HG02678 (cell line): ENCODE results near the gene DNAH14.

ENCODE experiments used
- ATAC-seq: cut with Tn5 transposase; IDR thresholded peaks from one replicate; pipeline ENCODE4 v1.9.1; 2021; ENCODE audit warnings: mild to moderate bottlenecking, moderate library complexity; ENCODE audit not compliant: unreplicated experiment

DNAH14 gene

GRCh38 chr1:225426395-225427234 lies 497.1 kb downstream of the DNAH14 start:
- ATAC-seq = peak; percentile 18

GRCh38 chr1:225427235-225428067 lies 498.0 kb downstream of the DNAH14 start, which contains the start of gene LBR:
TSS of gene LBR (minus strand) at chr1:225428038. CDS start at chr1:225424075, 3,963 bp downstream.
- peak; percentile 35 for ATAC-seq

DNA sequence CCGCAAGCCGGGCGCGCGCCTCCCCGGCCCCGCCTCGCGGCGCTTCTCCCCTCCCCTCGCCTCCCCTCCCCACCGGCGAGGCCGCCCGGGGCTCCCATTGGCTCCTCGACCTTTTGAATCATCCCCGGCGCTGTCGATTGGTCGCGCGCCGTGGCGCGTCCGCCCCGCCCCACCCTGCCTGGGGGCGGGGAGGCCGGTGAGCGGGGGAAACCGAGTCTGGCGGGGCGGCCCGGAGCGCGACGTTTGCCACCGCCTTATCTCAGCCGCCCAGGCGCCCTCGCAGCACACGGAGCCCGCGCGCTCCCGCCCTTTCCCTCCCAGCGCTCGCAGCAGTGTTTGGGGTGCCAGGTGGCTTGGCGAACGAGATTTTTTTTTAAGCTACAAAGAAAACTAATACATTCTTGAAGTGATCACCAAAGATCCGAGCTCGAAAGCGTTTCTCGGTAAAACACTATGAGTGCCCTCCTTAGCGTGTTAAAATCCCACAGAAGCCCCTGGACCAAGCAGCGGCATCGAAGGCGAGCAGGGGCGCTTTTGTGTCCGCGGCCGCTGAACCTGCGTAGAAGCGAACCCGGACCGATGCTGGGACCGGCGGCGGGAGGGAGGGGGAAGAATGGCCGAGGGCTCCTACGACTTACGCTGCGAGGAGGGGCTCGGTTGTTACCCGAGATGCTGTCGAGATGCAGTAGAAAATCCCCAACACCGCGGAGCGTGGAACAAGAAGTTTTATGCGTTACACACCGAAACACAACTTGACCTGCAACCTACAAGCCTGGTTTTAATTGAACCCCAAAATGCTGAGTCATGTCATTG lies 498.8 kb downstream of the DNAH14 start:
- peak; percentile 89 for ATAC-seq

DNA sequence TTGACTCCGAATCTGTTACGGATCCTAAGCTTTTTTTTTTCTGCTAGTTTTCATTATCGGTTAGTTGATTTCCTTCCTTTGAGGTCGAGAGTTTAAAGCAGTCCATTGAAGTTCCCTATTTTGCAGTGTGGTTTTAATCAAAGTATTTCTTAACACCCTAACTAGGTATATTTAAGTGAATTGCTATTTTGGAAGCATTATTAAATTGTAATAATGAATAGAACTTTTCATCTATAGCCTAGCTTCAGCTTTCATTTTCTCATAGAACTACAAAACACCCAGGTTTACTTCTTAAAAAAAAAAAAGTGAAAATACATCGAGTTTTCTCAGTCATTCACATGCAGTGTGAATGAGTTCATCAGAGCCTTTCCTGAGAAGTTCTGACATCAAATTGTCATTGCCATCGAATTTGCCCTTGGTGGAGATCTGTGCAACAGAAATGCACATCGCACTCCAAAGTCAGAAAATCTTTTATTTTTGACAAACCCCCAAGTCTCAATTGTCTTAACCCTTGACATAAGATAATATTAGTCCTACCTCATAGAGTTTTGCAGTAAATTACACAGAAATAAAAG lies 499.5 kb downstream of the DNAH14 start:
- ATAC-seq = no peak

DNA sequence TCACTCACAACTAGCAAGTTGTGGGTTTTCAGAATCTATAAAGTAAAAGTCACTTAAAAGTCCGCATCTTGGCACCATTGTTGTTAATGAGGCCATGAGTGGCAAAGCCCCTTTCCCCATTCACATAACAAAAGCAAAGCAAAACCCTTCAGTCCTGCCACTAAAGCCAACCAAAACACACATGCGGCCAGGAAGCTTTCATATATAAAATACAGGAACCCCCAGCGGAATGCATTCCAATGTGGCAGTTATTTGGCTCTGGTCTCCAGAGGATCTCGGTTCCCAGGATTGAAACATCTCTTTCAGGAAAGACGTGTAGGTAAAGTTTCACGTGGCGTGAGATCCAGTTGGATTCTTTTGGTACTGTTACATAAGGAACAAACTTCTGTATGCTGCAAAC lies 500.8 kb downstream of the DNAH14 start:
- ATAC-seq = no peak

GRCh38 chr1:225431081-225431863 lies 501.8 kb downstream of the DNAH14 start:
- no peak for ATAC-seq

GRCh38 chr1:225434046-225434445 lies 504.6 kb downstream of the DNAH14 start:
- ATAC-seq = no peak

- no peak for ATAC-seq
These were observed 505.6 kb downstream of the DNAH14 start for GRCh38 chr1:225435076-225435475.

DNA sequence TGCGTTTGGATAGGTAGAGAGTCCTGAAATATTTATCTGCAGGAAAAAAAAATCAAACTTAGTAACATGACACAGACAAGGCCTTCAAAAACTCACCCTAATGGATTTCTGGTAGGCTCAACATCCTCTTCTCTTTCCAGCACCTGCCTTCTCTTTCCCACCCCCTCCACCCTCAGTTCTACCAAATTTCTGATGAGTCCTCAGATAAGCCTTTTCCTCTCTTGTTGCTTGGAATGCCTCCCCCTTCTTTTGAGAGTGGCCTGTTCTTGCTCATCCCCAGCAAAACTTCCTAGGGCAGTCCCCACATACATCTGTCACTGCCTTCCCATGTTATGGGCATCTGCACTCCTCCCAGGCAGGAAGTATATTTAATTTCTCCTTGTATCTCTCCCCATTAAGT lies 506.0 kb downstream of the DNAH14 start:
- no peak for ATAC-seq

DNA sequence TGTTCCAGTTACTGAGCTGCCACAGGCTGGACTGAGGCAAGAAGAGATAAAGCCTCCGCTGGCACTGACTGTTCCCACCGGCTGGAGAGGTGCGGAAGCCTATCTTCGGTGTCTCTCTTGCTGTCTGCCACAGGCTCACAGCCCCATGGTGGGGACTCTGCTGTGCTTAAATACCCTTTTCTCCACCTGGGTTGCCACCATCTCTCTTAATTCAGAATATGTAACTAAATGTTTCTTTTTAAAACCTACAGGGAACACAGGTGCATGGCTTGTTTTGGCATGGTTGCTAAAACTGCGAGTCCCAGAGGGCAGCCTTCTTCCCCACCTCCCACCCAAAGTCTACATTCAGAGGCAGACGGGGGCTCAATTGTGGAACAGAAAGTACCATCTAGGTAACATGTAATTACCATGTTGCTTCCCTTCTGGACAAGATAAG lies 506.5 kb downstream of the DNAH14 start:
- peak; percentile 72 for ATAC-seq

DNA sequence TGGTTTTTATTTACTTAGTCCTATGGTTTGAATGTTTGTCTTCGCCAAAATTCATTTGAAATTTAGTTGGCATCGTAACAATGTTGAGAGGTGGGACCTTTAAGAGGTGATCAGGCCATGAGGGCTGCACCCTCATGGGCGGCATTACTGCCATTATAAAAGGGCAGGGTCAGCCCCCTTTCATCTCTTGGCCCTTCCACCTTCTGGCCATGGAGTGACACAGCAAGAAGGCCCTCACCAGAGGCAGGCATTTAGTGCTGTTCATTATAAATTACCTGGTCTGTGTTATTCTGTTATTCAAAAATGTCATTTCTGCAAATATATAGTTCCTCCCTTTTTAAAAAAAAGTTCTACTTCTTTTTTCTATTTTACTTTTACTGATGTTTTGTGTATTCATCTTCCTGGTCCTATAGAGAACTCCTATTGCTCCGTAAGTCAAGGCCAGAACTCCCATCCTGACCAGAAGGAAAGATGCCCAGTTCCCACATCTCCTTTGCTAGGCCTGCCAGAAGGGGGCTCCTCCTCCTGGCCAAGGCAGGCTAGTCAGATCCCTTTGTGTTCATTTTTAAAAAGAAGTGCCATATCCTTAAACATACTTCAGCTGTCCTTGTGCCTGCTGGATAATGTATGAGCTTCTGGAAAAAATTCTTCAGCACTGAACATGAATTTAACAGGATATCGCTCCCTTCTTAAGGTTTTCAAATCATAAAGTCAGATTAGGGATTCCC lies 508.4 kb downstream of the DNAH14 start:
- ATAC-seq = no peak

DNA sequence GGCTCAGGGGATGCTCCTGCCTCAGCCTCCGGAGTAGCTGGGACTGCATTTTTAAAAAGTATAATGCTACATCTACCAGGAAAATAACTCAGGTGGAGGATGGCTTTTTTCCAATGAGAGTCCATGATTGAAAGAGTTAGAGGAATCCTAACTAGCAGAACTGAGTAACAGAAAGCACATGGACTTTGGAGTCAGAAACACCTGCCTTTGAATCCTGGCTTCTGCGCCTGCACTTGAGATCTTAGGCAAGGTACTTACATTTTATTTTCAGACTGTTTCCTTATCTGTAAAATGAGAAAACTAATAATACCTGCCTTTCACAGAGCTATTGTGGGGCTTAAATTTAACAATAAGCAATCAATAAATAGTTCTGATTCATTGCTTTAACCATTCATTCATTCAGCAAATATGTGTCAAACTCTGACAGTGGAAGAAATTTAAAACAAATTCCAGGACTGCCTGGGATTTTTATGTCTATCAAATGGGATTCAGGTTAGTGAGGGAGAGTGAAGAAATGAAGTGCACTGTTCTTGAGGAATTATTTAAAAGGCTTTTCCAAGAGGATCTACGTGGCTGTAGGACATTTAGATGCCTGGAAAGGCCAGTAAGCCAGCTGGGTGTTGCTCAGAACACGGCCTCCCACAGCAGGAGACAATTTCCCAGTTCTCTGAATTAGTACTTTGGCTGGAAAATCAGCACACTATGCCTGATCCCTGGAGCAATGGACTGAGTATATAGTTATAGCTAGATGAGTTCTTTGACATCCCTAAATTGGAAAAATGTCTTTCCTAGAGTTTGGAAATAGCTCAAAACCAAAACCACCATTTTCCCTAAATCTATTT lies 511.1 kb downstream of the DNAH14 start:
- no peak for ATAC-seq

DNA sequence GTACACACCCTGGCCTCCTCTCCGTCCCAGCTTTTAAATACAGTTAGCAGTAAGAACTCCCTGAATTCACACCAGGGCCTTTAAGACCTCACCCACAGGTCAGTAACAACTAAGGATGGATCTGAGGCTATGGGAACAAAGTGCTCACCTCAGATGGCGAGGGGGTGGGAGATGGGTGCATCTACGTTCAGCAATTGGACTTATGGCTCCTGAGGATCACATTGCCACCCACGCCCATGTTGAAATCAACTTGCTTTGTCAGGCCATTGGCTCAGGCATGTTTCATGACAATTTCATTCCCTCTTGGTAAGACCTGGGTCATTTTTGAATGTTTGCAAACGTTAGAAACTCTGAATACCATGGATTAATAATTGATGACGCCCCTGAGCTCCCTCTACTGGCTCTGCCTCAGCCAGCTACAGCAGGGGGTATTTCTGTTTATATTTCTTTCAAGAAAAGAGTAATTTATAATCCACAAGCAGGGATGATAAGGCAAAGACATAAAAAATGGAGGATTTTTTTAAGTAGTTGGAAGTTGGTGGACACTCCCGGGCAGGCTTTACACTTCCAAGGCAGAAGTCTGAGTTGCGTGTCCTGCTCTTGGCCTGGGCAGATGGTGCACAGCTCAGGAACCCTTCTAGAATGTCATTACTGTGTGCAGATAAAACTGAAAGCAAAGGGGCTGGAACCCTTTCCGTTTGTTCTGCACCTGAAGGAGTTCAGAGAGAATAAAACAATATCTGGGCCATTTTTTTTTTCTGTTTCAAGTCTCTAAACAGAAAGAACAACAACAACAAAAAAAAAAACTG lies 512.0 kb downstream of the DNAH14 start:
- ATAC-seq = peak; percentile 58

DNA sequence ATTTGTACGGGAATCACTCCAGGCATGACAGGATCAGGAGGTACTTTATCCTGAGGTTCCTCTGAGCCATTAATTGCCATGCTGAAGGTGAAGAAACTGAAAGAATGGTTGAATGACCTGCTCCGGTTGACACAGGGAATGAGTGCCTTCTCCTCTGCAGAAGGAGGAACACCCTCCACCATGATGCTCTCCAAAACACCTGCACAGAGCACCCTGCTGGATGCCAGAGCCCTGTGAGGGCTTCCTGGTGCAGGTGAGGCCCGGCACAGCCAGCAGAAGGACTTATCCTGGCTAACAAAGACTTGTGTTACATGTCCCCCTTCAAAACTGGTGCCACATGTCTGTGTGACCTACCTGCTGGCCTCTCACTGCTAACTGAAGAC lies 512.6 kb downstream of the DNAH14 start:
- ATAC-seq = peak; percentile 12

- no peak for ATAC-seq
These were observed 516.4 kb downstream of the DNAH14 start for GRCh38 chr1:225445639-225446594.

GRCh38 chr1:225446595-225446960 lies 517.1 kb downstream of the DNAH14 start:
- no peak for ATAC-seq
